GM12878 (cell line): ENCODE measurements around the gene TMEM91. TPM values are rescaled to one million over a fixed set of nuclear protein-coding genes. Genes with fewer than 3 reads are reported as not detected.
A peak's percentile ranks its signal among the peaks of the same experiment; 100 is the strongest.

Source experiments
- ATF7 ChIP-seq: fragments of 450-650 bp; IDR thresholded peaks from 2 replicates; pipeline ENCODE4 v1.6.1; 2016; ENCODE audit warnings: low read depth, mild to moderate bottlenecking
- CHD2 ChIP-seq: IDR thresholded peaks from 2 replicates; pipeline ENCODE4 v1.6.1; 2011; ENCODE audit warnings: low read depth, low read length, improper control_type of control experiment, borderline replicate concordance
- CREM ChIP-seq: IDR thresholded peaks from 2 replicates; pipeline ENCODE4 v1.6.1; 2014; ENCODE audit warnings: antibody characterized with exemption, low read depth
- ESRRA ChIP-seq: IDR thresholded peaks from 2 replicates; pipeline ENCODE4 v1.6.1; 2012; ENCODE audit warnings: mild to moderate bottlenecking, low read length, improper control_type of control experiment
- ETV6 ChIP-seq, 2 experiments: fragments of 450-650 bp in 1 of 2; IDR thresholded peaks in 1 of 2; conservative IDR thresholded peaks in 1 of 2; 2 replicates each; pipeline ENCODE4 v1.6.1; 2014; ENCODE audit warnings: antibody characterized with exemption in 1 of 2, borderline replicate concordance in 1 of 2, low read depth in 1 of 2, mild to moderate bottlenecking in 1 of 2, moderate library complexity in 1 of 2
- FOXK2 ChIP-seq: fragments of 450-650 bp; IDR thresholded peaks from 2 replicates; pipeline ENCODE4 v1.6.1; 2017; ENCODE audit warnings: mild to moderate bottlenecking, moderate library complexity
- HDGF ChIP-seq: fragments of 450-650 bp; IDR thresholded peaks from 2 replicates; pipeline ENCODE4 v1.6.1; 2016; ENCODE audit warnings: antibody characterized with exemption
- IKZF1 ChIP-seq: fragments of 450-650 bp; conservative IDR thresholded peaks from 2 replicates; pipeline ENCODE4 v1.6.1; 2017; ENCODE audit warnings: antibody characterized with exemption, mild to moderate bottlenecking
- IKZF2 ChIP-seq, 2 experiments: fragments of 450-650 bp; IDR thresholded peaks; 2 replicates each; pipeline ENCODE4 v1.6.1; 2017; ENCODE audit warnings: mild to moderate bottlenecking in 2 of 2, moderate library complexity in 2 of 2
- KLF5 ChIP-seq: fragments of 450-650 bp; IDR thresholded peaks from 2 replicates; pipeline ENCODE4 v1.6.1; 2014; ENCODE audit warnings: mild to moderate bottlenecking; ENCODE audit not compliant: partially characterized antibody
- LARP7 ChIP-seq: fragments of 450-650 bp; IDR thresholded peaks from 2 replicates; pipeline ENCODE4 v1.6.1; 2017; ENCODE audit warnings: mild to moderate bottlenecking
- MTA3 ChIP-seq: IDR thresholded peaks from 2 replicates; pipeline ENCODE4 v1.6.1; 2012; ENCODE audit warnings: low read length, inconsistent platforms, borderline replicate concordance
- MYC ChIP-seq: IDR thresholded peaks from 2 replicates; pipeline ENCODE4 v1.6.1; 2011; ENCODE audit warnings: mild to moderate bottlenecking, low read length, moderate library complexity, inconsistent platforms; ENCODE audit not compliant: insufficient read depth, insufficient replicate concordance, insufficient read length, severe bottlenecking
- NFIC ChIP-seq: IDR thresholded peaks from 2 replicates; pipeline ENCODE4 v1.6.1; 2012; ENCODE audit warnings: low read depth, mild to moderate bottlenecking, inconsistent platforms, low read length, moderate library complexity
- NR2C2 ChIP-seq: IDR thresholded peaks from 2 replicates; pipeline ENCODE4 v1.6.1; 2011; ENCODE audit warnings: borderline replicate concordance, low read depth; ENCODE audit not compliant: control insufficient read depth, insufficient read length
- RUNX3 ChIP-seq: IDR thresholded peaks from 2 replicates; pipeline ENCODE4 v1.6.1; 2012; ENCODE audit warnings: low read length, inconsistent platforms
- TCF12 ChIP-seq: IDR thresholded peaks from 2 replicates; pipeline ENCODE4 v1.6.1; 2011; ENCODE audit warnings: low read depth, mild to moderate bottlenecking, low read length
- TCF3 ChIP-seq: IDR thresholded peaks from 2 replicates; pipeline ENCODE4 v1.6.1; 2012; ENCODE audit warnings: low read depth, mild to moderate bottlenecking, low read length, borderline replicate concordance; ENCODE audit not compliant: insufficient read depth
- TCF7 ChIP-seq: IDR thresholded peaks from 2 replicates; pipeline ENCODE4 v1.6.1; 2014; ENCODE audit warnings: antibody characterized with exemption, borderline replicate concordance
- YY1 ChIP-seq: IDR thresholded peaks from 2 replicates; pipeline ENCODE4 v1.6.1; 2011; ENCODE audit warnings: low read depth, mild to moderate bottlenecking, low read length
- ZBED1 ChIP-seq: IDR thresholded peaks from 2 replicates; pipeline ENCODE4 v1.6.1; 2016; ENCODE audit warnings: borderline replicate concordance
- ZNF207 ChIP-seq: fragments of 450-650 bp; IDR thresholded peaks from 2 replicates; pipeline ENCODE4 v1.6.1; 2014; ENCODE audit warnings: antibody characterized with exemption, mild to moderate bottlenecking, borderline replicate concordance
- ZNF24 ChIP-seq: fragments of 450-650 bp; IDR thresholded peaks from 2 replicates; pipeline ENCODE4 v1.6.1; 2017; ENCODE audit warnings: antibody characterized with exemption, mild to moderate bottlenecking
- ZNF274 ChIP-seq: IDR thresholded peaks from one replicate; pipeline ENCODE4 v1.8.0; 2011; ENCODE audit not compliant: insufficient read length, insufficient read depth
- polyA plus RNA-seq, 11 experiments: library from polyadenylated mRNA; depleted of rRNA in 4 of 11; unstranded in 6 of 11; stranded (reverse) in 5 of 11; fragments of >200 nt; fragmentation: Nextera tagmentation in 4 of 11; fragmentation: Illumina TruSeq in 1 of 11; extraction: Ambion mirVana in 4 of 11; extraction: Trizol in 1 of 11; gene quantifications; 1 replicate in 1 of 11; 2 replicates in 10 of 11; pipeline versions ENCODE4 v1.2.1 to v1.2.3, GENCODE V29; 2011 to 2016; ENCODE audit warnings: inconsistent platforms in 2 of 11, missing spikeins in 2 of 11, low read depth in 1 of 11
- total RNA-seq, 4 experiments: library from RNA; depleted of rRNA in 3 of 4; stranded (reverse); fragments of >200 nt in 3 of 4; fragmentation: Illumina TruSeq in 1 of 4; extraction: Trizol in 1 of 4; gene quantifications; 2 replicates each; pipeline versions ENCODE4 v1.2.1 to v1.2.3, GENCODE V29; 2013 to 2021
- TF ChIP-seq, protein P1 (sequence below): IDR thresholded peaks from 2 replicates; pipeline ENCODE4 v1.6.1; 2012; ENCODE audit warnings: low read depth, low read length, improper control_type of control experiment
- TF ChIP-seq, protein P2 (sequence below): fragments of 450-650 bp; formaldehyde crosslinking; IDR thresholded peaks from 2 replicates; pipeline ENCODE4 v1.4.0; 2022; ENCODE audit warnings: mild to moderate bottlenecking, moderate library complexity

Gene TMEM91
- total and polyA plus RNA-seq, 10 of the 15 experiments (the other 5 are each of a cell fraction or from before 2014, with no cell fraction given), result 1.5 to 5.5 (median 2.7) TPM

GRCh38 chr19:41397086-41398049 is 21.0 kb downstream of the TMEM91 start, which contains the start of the genes BCKDHA and EXOSC5 (continued):
- TF ChIP-seq ZNF207 (peak; percentile 71; the same call in 1 of the 2 replicates), CREM (0 out of 2 replicates have a peak, but pooled peaks have one; percentile 25), ATF7 (peak; percentile 70), ETV6 (conservative IDR thresholded peaks at IDR 0.05 in 1 of 2, IDR thresholded peaks at IDR 0.05 in 1 of 2; ENCODE audit: borderline replicate concordance in 1 of 2, low read depth in 1 of 2) (no peak), YY1 (peak; percentile 95), ZNF274 (no peak), FOXK2 (peak; percentile 94), IKZF2 (IDR thresholded peaks at IDR 0.05) (no peak), NFIC (no peak), ESRRA (no peak), HDGF (peak; percentile 81), NR2C2 (no peak), MYC (peak; percentile 97), TCF3 (no peak), ZBED1 (no peak), KLF5 (peak; percentile 83), CHD2 (peak; percentile 69; the same call in 1 of the 2 replicates), TCF12 (0 out of 2 replicates have a peak, but pooled peaks have one; percentile 10), IKZF1 (peak; percentile 74), ZNF24 (peak; percentile 93), TCF7 (no peak), LARP7 (peak; percentile 29; the same call in 1 of the 2 replicates), MTA3 (no peak), RUNX3 (peak; percentile 60)
- TF ChIP-seq, protein P1, sequence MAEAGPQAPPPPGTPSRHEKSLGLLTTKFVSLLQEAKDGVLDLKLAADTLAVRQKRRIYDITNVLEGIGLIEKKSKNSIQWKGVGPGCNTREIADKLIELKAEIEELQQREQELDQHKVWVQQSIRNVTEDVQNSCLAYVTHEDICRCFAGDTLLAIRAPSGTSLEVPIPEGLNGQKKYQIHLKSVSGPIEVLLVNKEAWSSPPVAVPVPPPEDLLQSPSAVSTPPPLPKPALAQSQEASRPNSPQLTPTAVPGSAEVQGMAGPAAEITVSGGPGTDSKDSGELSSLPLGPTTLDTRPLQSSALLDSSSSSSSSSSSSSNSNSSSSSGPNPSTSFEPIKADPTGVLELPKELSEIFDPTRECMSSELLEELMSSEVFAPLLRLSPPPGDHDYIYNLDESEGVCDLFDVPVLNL, result peak; percentile 64; the same call in 1 of the 2 replicates
- TF ChIP-seq, protein P2, sequence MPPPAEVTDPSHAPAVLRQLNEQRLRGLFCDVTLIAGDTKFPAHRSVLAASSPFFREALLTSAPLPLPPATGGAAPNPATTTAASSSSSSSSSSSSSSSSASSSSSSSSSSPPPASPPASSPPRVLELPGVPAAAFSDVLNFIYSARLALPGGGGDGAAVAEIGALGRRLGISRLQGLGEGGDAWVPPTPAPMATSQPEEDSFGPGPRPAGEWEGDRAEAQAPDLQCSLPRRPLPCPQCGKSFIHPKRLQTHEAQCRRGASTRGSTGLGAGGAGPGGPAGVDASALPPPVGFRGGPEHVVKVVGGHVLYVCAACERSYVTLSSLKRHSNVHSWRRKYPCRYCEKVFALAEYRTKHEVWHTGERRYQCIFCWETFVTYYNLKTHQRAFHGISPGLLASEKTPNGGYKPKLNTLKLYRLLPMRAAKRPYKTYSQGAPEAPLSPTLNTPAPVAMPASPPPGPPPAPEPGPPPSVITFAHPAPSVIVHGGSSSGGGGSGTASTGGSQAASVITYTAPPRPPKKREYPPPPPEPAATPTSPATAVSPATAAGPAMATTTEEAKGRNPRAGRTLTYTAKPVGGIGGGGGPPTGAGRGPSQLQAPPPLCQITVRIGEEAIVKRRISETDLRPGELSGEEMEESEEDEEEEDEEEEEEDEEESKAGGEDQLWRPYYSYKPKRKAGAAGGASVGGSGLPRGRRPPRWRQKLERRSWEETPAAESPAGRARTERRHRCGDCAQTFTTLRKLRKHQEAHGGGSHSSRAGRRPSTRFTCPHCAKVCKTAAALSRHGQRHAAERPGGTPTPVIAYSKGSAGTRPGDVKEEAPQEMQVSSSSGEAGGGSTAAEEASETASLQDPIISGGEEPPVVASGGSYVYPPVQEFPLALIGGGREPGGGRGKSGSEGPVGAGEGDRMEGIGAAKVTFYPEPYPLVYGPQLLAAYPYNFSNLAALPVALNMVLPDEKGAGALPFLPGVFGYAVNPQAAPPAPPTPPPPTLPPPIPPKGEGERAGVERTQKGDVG (CRISPR knock-in tag), result no peak
